Activated B cell treated with CpG ODN at 0.5 μM for 24 hours (primary cell): ENCODE data around the gene THSD7A. TPM values are rescaled to one million over a fixed set of nuclear protein-coding genes. Genes with fewer than 3 reads are reported as not detected.

Source experiments
- ATAC-seq: fragments of 200-7000 bp; cut with Tn5 transposase; one replicate; pipeline ENCODE4 v1.10.0; 2021; ENCODE audit warnings: low read depth, mild to moderate bottlenecking, moderate library complexity
- CTCF ChIA-PET: fragments of 350-600 bp; sonication (Branson Sonifier 250); formaldehyde crosslinking; loops from one replicate; lab custom pipeline; 2021; ENCODE audit warnings: antibody characterized with exemption; lab: Charles Lee
- POLR2A ChIA-PET: fragments of 350-600 bp; sonication (Branson Sonifier 250); formaldehyde crosslinking; loops from one replicate; lab custom pipeline; 2021; ENCODE audit warnings: antibody characterized with exemption; lab: Charles Lee
- DNase-seq: peaks from one replicate; pipeline ENCODE4 v3.0.0; 2022
- H3K27ac Mint-ChIP-seq: one replicate; pipeline ENCODE4 v1.8.0; 2020; ENCODE audit warnings: mixed read lengths
- H3K27me3 Mint-ChIP-seq: one replicate; pipeline ENCODE4 v1.8.0; 2021; ENCODE audit warnings: mixed read lengths
- H3K36me3 Mint-ChIP-seq: one replicate; pipeline ENCODE4 v1.8.0; 2021; ENCODE audit warnings: low read depth, mixed read lengths
- H3K4me1 Mint-ChIP-seq: one replicate; pipeline ENCODE4 v1.8.0; 2021; ENCODE audit warnings: mixed read lengths
- H3K4me3 Mint-ChIP-seq: one replicate; pipeline ENCODE4 v1.8.0; 2020; ENCODE audit warnings: mild to moderate bottlenecking, mixed read lengths
- H3K9me3 Mint-ChIP-seq: one replicate; pipeline ENCODE4 v1.8.0; 2020; ENCODE audit warnings: mixed read lengths
- intact Hi-C: fragments of 100-400 bp; cut with micrococcal nuclease; formaldehyde crosslinking; loops from one replicate; pipeline ENCODE4 v1.15.1; 2024
- total RNA-seq: library from RNA; stranded (reverse); gene quantifications from 2 replicates; pipeline ENCODE4 v1.2.3, GENCODE V29; 2022
- TF ChIP-seq, protein P1 (sequence below): fragments of 200-600 bp; IDR thresholded peaks from one replicate; pipeline ENCODE4 v1.8.0; 2022; ENCODE audit warnings: antibody characterized with exemption, mild to moderate bottlenecking

The THSD7A gene
- total RNA-seq, 1 donor from 2014 or later = not detected

DNA sequence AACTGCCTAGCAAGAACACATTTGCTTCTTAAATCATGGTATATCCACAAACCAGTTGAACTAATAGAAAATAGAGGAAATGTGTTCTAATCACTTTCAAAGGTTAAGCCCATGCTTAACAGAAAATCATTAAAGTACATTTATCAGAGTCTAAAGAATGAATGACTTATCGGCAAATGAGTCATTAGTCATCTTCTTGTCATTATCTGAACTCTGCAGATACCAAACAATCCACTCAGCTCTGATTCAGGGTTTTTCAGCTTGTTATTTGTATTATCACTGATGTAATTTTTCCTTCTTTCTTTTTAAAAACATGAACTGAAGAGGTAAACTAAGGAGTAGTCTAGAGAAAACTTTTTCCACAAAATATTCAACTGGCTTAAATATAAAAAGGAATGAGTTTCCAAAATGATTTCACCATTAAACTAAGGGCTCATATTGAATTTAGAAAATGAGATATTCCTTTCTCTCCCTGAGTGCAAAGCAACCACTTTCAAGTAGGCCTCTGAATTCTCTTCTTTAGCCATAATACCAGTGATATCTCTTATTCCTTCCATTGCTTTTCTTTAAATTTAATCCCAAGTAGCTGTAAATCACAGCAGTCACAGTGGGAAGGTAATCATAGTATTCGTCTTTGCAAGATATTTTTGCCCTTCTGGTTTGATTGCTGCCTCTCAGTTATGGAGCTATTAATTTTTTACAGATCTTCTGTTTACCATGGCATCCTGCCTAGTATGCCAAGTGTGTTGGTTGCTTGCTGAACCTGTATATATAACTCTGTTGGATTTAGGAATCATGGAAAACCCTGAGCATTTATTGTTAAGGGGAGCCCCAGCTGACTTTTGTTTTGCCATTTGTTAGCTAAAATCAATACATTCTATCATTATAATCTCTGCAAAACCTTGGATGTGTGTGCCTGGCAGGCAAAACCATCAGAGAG lies 125.1 kb downstream of the THSD7A start:
- no peak for ATAC-seq
- no peak overlapping the region for H3K27ac Mint-ChIP-seq
- H3K9me3 Mint-ChIP-seq = no peaks in the 10 kb centered on the region
- no peaks in the 10 kb centered on the region for H3K4me1 Mint-ChIP-seq
- H3K27me3 Mint-ChIP-seq = no peaks in the 10 kb centered on the region
- CTCF ChIA-PET = no interaction called here
- no peak overlapping the region for H3K4me3 Mint-ChIP-seq
- intact Hi-C loops = no loop called here
- TF ChIP-seq, protein P1, sequence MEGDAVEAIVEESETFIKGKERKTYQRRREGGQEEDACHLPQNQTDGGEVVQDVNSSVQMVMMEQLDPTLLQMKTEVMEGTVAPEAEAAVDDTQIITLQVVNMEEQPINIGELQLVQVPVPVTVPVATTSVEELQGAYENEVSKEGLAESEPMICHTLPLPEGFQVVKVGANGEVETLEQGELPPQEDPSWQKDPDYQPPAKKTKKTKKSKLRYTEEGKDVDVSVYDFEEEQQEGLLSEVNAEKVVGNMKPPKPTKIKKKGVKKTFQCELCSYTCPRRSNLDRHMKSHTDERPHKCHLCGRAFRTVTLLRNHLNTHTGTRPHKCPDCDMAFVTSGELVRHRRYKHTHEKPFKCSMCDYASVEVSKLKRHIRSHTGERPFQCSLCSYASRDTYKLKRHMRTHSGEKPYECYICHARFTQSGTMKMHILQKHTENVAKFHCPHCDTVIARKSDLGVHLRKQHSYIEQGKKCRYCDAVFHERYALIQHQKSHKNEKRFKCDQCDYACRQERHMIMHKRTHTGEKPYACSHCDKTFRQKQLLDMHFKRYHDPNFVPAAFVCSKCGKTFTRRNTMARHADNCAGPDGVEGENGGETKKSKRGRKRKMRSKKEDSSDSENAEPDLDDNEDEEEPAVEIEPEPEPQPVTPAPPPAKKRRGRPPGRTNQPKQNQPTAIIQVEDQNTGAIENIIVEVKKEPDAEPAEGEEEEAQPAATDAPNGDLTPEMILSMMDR = no peak
- no peak for DNase-seq
- POLR2A ChIA-PET = no interaction called here
- no peaks in the 10 kb centered on the region for H3K36me3 Mint-ChIP-seq

DNA sequence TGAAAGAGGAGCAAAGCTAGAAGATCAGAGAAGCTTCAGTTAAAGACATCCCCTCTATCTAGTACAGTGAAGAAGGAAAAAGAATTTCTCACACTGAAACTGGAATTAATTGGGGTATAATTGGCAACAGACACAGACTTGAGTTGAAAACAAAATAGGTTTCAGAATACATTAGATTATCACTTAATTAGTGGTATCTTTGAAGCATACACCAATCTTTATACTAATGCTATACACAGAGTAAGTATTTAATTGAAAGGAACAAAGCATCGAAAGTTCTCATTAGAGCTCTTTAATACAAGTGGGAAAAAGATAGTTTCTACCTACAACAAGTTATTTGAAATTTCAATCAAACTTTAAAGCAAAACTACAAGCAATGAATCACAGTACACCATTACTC lies 128.2 kb downstream of the THSD7A start:
- TF ChIP-seq, protein P1 = no peak
- Mint-ChIP-seq H3K27ac (no peak overlapping the region), H3K9me3 (no peaks in the 10 kb centered on the region), H3K36me3 (no peaks in the 10 kb centered on the region), H3K4me3 (no peak overlapping the region), H3K4me1 (no peaks in the 10 kb centered on the region), H3K27me3 (no peaks in the 10 kb centered on the region)
- ATAC-seq (no peak), DNase-seq (no peak)
- intact Hi-C loops = no loop called here
- ChIA-PET POLR2A (no interaction called here), CTCF (no interaction called here)

DNA sequence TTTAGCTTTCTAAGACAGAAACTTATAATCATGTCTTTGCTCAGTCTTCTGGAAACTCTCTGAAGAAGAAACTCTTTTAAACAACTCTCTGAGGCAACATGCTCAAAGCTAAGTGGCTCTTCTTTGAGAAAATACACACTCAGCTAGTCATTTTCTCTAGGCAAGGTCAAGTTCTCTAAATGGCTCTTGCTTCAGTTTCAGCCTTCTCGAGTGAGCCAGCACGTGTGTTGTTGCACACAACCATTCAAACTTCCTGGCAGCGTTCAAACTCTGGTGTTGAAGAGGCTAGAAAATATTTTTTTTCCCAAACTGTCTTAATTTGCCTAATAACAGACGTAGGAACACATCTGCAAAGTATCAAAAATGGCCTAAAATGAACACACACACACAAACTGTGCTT lies 129.1 kb downstream of the THSD7A start:
- no peak for DNase-seq
- H3K27me3 Mint-ChIP-seq = no peaks in the 10 kb centered on the region
- no peak for ATAC-seq
- ChIA-PET POLR2A (no interaction called here), CTCF (no interaction called here)
- no peaks in the 10 kb centered on the region for H3K36me3 Mint-ChIP-seq
- H3K27ac Mint-ChIP-seq = no peak overlapping the region
- H3K4me3 Mint-ChIP-seq = no peak overlapping the region
- intact Hi-C loops = no loop called here
- TF ChIP-seq, protein P1 = no peak
- H3K4me1 Mint-ChIP-seq = peaks cover 3% of the 10 kb centered on the region
- no peaks in the 10 kb centered on the region for H3K9me3 Mint-ChIP-seq

DNA sequence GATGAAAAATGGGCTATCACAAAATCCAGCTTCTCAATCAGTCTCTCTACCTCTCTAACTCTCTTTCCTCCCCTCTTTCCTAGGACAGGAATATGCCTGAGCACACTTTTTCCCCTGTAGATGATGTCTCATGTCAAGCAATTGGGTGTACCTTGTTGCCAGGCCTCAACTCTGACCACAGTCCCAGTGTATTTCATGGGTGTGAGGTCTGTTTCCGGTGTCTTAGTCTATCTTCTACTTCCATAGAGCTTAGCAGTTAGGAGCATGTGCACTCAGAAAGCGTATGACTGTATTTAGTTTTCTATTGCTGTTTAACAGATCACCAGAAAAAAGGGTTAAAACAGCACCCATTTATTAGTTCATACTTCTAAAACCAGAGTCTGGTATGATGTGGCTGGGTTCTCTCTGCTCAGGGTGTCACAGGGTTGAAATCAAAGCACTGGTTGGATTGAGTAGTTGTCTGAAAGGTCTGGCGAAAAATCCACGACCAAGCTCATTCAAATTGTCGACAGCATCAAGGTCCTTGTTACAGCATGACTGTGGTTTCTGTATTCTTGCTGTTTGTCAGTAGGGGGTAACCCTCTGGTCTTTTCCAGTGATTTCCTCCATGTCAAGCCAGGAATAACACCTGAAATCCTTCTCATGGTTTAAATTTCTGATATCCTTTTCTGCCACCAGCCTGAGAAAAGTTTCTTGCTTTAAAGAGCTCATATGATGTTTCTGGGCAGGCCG lies 130.0 kb downstream of the THSD7A start:
- Mint-ChIP-seq H3K27me3 (no peaks in the 10 kb centered on the region), H3K4me1 (peaks cover 3% of the 10 kb centered on the region), H3K27ac (no peak overlapping the region), H3K4me3 (no peak overlapping the region), H3K9me3 (no peaks in the 10 kb centered on the region), H3K36me3 (no peaks in the 10 kb centered on the region)
- intact Hi-C loops = no loop called here
- CTCF ChIA-PET = no interaction called here
- TF ChIP-seq, protein P1 = no peak
- ATAC-seq (no peak), DNase-seq (no peak)
- POLR2A ChIA-PET = no interaction called here

DNA sequence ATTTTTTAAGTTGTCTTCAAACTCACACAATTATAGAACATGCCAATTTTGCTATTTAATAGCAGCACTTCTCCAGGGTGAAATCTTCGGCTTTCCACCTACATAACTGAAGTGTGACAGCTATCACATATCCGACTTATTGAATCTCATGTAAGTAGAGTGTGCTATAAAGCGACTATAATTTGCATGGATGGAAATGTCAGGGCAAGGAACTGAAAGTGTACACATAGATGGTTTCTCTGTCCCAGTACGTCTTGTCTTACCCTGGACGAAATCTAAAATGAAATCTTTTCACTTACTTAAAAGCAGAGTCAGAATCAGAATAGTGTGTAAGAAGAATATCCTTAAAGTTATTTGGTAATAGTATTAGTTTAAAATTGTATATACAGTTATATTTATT lies 132.3 kb downstream of the THSD7A start:
- intact Hi-C loops = no loop called here
- POLR2A ChIA-PET = no interaction called here
- Mint-ChIP-seq H3K27ac (no peak overlapping the region), H3K4me3 (no peak overlapping the region), H3K36me3 (no peaks in the 10 kb centered on the region), H3K4me1 (peaks cover 3% of the 10 kb centered on the region), H3K9me3 (no peaks in the 10 kb centered on the region), H3K27me3 (no peaks in the 10 kb centered on the region)
- no peak for DNase-seq
- ATAC-seq = no peak
- TF ChIP-seq, protein P1 = no peak
- CTCF ChIA-PET = no interaction called here
